ENCODE results near the gene EIF2A. TPM values are rescaled to one million over a fixed set of nuclear protein-coding genes. Genes with fewer than 3 reads are reported as not detected.

Gene EIF2A
- total and polyA plus RNA-seq, 2 of the 13 experiments (the other 11 are each of a cell fraction or from before 2014, with no cell fraction given): 124 to 139 TPM

DNA sequence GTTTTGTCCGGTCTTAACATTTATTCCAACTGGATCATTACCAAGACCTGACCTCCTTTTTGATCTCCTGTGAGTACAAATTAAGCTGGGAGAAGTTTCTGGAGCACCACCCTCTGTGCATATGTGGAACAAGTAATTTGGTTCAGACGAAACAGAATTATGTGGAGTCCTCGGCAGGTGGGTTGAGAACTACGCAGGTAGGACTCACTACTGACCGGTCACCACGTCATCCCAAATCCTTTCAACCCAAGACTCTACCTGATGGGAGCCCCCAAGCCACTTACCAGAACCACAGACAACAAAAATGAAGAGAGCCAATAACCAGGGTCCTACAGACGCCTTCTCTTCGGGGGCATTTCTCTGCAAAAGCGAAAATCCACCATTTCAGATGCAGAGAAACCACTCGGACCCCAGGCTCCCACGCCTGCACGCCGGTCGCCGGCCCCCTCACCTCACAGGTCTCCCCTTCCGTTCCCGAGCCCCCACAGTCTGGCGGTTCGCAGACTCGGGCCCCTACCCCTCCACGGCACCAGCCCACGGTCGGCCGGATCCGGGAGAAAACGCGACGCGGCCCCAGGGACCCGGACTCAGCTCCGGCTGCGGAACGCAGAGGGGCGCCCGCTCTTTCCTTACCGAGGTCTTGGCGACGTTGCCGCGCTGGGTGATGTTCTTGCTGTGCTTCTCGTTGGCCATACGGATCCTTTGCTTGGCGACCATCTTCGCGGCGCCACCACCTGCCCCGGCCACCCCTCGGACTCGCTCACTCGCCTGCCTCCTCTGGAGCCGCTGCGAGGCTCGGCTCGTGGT is 965 bp upstream of the EIF2A start (continued):
- TF ChIP-seq, protein P1, sequence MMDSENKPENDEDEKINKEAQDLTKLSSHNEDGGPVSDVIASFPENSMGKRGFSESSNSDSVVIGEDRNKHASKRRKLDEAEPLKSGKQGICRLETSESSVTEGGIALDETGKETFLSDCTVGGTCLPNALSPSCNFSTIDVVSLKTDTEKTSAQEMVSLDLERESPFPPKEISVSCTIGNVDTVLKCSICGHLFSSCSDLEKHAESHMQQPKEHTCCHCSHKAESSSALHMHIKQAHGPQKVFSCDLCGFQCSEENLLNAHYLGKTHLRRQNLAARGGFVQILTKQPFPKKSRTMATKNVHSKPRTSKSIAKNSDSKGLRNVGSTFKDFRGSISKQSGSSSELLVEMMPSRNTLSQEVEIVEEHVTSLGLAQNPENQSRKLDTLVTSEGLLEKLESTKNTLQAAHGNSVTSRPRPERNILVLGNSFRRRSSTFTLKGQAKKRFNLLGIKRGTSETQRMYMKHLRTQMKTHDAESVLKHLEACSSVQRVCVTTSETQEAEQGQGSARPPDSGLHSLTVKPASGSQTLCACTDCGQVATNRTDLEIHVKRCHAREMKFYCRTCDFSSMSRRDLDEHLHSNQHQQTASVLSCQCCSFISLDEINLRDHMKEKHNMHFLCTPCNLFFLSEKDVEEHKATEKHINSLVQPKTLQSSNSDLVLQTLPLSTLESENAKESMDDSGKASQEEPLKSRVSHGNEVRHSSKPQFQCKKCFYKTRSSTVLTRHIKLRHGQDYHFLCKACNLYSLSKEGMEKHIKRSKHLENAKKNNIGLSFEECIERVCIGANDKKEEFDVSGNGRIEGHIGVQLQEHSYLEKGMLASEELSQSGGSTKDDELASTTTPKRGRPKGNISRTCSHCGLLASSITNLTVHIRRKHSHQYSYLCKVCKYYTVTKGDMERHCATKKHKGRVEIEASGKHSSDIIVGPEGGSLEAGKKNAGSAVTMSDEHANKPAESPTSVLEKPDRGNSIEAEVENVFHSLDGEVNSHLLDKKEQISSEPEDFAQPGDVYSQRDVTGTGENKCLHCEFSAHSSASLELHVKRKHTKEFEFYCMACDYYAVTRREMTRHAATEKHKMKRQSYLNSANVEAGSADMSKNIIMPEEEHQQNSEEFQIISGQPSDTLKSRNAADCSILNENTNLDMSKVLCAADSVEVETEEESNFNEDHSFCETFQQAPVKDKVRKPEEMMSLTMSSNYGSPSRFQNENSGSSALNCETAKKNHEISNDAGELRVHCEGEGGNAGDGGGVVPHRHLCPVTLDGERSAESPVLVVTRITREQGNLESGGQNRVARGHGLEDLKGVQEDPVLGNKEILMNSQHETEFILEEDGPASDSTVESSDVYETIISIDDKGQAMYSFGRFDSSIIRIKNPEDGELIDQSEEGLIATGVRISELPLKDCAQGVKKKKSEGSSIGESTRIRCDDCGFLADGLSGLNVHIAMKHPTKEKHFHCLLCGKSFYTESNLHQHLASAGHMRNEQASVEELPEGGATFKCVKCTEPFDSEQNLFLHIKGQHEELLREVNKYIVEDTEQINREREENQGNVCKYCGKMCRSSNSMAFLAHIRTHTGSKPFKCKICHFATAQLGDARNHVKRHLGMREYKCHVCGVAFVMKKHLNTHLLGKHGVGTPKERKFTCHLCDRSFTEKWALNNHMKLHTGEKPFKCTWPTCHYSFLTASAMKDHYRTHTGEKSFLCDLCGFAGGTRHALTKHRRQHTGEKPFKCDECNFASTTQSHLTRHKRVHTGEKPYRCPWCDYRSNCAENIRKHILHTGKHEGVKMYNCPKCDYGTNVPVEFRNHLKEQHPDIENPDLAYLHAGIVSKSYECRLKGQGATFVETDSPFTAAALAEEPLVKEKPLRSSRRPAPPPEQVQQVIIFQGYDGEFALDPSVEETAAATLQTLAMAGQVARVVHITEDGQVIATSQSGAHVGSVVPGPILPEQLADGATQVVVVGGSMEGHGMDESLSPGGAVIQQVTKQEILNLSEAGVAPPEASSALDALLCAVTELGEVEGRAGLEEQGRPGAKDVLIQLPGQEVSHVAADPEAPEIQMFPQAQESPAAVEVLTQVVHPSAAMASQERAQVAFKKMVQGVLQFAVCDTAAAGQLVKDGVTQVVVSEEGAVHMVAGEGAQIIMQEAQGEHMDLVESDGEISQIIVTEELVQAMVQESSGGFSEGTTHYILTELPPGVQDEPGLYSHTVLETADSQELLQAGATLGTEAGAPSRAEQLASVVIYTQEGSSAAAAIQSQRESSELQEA (CRISPR knock-in tag; IDR thresholded peaks at IDR 0.05; ENCODE audit: not compliant biosample characterization): no peak
- no peak for TF ChIP-seq STAG1 (CRISPR knock-in tag; IDR thresholded peaks at IDR 0.05)
- TF ChIP-seq, protein P2, sequence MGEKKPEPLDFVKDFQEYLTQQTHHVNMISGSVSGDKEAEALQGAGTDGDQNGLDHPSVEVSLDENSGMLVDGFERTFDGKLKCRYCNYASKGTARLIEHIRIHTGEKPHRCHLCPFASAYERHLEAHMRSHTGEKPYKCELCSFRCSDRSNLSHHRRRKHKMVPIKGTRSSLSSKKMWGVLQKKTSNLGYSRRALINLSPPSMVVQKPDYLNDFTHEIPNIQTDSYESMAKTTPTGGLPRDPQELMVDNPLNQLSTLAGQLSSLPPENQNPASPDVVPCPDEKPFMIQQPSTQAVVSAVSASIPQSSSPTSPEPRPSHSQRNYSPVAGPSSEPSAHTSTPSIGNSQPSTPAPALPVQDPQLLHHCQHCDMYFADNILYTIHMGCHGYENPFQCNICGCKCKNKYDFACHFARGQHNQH (CRISPR knock-in tag; IDR thresholded peaks at IDR 0.05): no peak
- no peak for TF ChIP-seq ZSCAN9 (CRISPR knock-in tag; IDR thresholded peaks at IDR 0.05; ENCODE audit: borderline replicate concordance)
- TF ChIP-seq SNAPC2 (CRISPR knock-in tag; IDR thresholded peaks at IDR 0.05): peak; percentile 50; the same call in 1 of the 2 replicates
- TF ChIP-seq ZNF296 (CRISPR knock-in tag; conservative IDR thresholded peaks at IDR 0.05): no peak
- TF ChIP-seq, protein P3, sequence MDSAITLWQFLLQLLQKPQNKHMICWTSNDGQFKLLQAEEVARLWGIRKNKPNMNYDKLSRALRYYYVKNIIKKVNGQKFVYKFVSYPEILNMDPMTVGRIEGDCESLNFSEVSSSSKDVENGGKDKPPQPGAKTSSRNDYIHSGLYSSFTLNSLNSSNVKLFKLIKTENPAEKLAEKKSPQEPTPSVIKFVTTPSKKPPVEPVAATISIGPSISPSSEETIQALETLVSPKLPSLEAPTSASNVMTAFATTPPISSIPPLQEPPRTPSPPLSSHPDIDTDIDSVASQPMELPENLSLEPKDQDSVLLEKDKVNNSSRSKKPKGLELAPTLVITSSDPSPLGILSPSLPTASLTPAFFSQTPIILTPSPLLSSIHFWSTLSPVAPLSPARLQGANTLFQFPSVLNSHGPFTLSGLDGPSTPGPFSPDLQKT (CRISPR knock-in tag; IDR thresholded peaks at IDR 0.05; ENCODE audit: borderline replicate concordance): no peak
- no peak for TF ChIP-seq HMGA1 (CRISPR knock-in tag; conservative IDR thresholded peaks at IDR 0.05)
- TF ChIP-seq, protein P4, sequence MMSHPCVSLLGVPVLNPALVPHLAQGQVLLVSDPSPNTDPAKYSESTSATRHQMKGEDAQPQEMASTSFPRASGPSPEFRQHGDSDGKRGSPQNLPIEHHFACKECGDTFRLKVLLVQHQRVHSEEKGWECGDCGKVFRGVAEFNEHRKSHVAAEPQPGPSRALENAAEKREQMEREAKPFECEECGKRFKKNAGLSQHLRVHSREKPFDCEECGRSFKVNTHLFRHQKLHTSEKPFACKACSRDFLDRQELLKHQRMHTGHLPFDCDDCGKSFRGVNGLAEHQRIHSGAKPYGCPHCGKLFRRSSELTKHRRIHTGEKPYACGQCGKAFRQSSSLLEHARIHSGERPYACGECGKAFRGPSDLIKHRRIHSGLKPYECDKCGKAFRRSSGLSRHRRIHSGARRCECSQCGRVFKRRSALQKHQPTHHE (CRISPR knock-in tag; IDR thresholded peaks at IDR 0.05; ENCODE audit: borderline replicate concordance): no peak
- no peak for TF ChIP-seq ZNF136 (CRISPR knock-in tag; IDR thresholded peaks at IDR 0.05; ENCODE audit: low read depth)
- 0 out of 2 replicates have a peak, but pooled peaks have one; percentile 17 for TF ChIP-seq MED1 (CRISPR knock-in tag; IDR thresholded peaks at IDR 0.05)
- no peak for TF ChIP-seq ZNF468 (CRISPR knock-in tag; IDR thresholded peaks at IDR 0.05)
- TF ChIP-seq PAWR (CRISPR knock-in tag; IDR thresholded peaks at IDR 0.05; ENCODE audit: borderline replicate concordance): no peak
- TF ChIP-seq HES4 (CRISPR knock-in tag; IDR thresholded peaks at IDR 0.05; ENCODE audit: borderline replicate concordance): no peak
- TF ChIP-seq FLYWCH1 (CRISPR knock-in tag; IDR thresholded peaks at IDR 0.05): no peak
- TF ChIP-seq MED8 (CRISPR knock-in tag; IDR thresholded peaks at IDR 0.05; ENCODE audit: insufficient replicate concordance): no peak
